HG03064 (cell line): Measurements from ENCODE around the gene LRRC8E.
"Not testable (repeated sequence)": the region's sequence is repeated elsewhere in the genome, so short reads cannot be mapped to it uniquely, and the experiment has no call there.

Source experiments
- ATAC-seq: cut with Tn5 transposase; IDR thresholded peaks from one replicate; pipeline ENCODE4 v1.9.1; 2021; ENCODE audit warnings: low read depth; ENCODE audit not compliant: unreplicated experiment

Gene LRRC8E

GRCh38 chr19:7879836-7880235, 8.5 kb upstream of the LRRC8E start:
- no peak for ATAC-seq

- ATAC-seq: no peak
These were observed 6.4 kb upstream of the LRRC8E start for GRCh38 chr19:7881910-7882309.

- ATAC-seq: no peak
These were observed 5.2 kb upstream of the LRRC8E start for GRCh38 chr19:7883105-7883504.

- ATAC-seq: no peak
These were observed 4.3 kb upstream of the LRRC8E start for GRCh38 chr19:7883796-7884570.

GRCh38 chr19:7885818-7886217, 2.5 kb upstream of the LRRC8E start:
- ATAC-seq: no peak

GRCh38 chr19:7887408-7888144, 734 bp upstream of the LRRC8E start:
- ATAC-seq: no peak

- no peak for ATAC-seq
These were observed 512 bp downstream of the LRRC8E start for GRCh38 chr19:7888826-7889217.

GRCh38 chr19:7893362-7894101, 5.2 kb downstream of the LRRC8E start:
- ATAC-seq: not testable (repeated sequence)

- ATAC-seq: no peak
These were observed 6.5 kb downstream of the LRRC8E start for GRCh38 chr19:7894612-7895309.

GRCh38 chr19:7895565-7895964, 7.3 kb downstream of the LRRC8E start:
- no peak for ATAC-seq

GRCh38 chr19:7897292-7897691, 9.0 kb downstream of the LRRC8E start:
- ATAC-seq: no peak

GRCh38 chr19:7898967-7899366, 10.7 kb downstream of the LRRC8E start:
- no peak for ATAC-seq

- no peak for ATAC-seq
These were observed 11.6 kb downstream of the LRRC8E start for GRCh38 chr19:7899751-7900378.

- no peak for ATAC-seq
These were observed 12.1 kb downstream of the LRRC8E start for GRCh38 chr19:7900401-7900870.

- ATAC-seq: no peak
These were observed 12.6 kb downstream of the LRRC8E start for GRCh38 chr19:7900931-7901330.

GRCh38 chr19:7901337-7901736, 13.0 kb downstream of the LRRC8E start:
- ATAC-seq: no peak

- no peak for ATAC-seq
These were observed 14.5 kb downstream of the LRRC8E start for GRCh38 chr19:7902796-7903243.

GRCh38 chr19:7903244-7904073, 15.1 kb downstream of the LRRC8E start, which contains the start of gene MAP2K7:
Gene MAP2K7, plus strand, starts transcription at chr19:7903877. Its CDS starts 68 bp downstream, at chr19:7903945.
- peak; percentile 65 for ATAC-seq
